Stimulated activated CD8-positive, alpha-beta memory T cell treated with anti-CD3 and anti-CD28 coated beads, Interleukin-15, amount 100 ng/mL, for 1 hour (primary cell): ENCODE data around the gene SART3.

Source experiments
- DNase-seq: peaks from one replicate; pipeline ENCODE4 v3.0.0-alpha.2; 2020; ENCODE audit warnings: low read depth

The SART3 gene

GRCh38 chr12:108519558-108519957 lies 41.4 kb downstream of the SART3 start:
- DNase-seq, result no peak

GRCh38 chr12:108518716-108519496 lies 42.1 kb downstream of the SART3 start:
- DNase-seq, result no peak

GRCh38 chr12:108518101-108518715 lies 42.8 kb downstream of the SART3 start:
- no peak for DNase-seq

- no peak for DNase-seq
Observed at GRCh38 chr12:108517288-108518100, 43.5 kb downstream of the SART3 start.

DNA sequence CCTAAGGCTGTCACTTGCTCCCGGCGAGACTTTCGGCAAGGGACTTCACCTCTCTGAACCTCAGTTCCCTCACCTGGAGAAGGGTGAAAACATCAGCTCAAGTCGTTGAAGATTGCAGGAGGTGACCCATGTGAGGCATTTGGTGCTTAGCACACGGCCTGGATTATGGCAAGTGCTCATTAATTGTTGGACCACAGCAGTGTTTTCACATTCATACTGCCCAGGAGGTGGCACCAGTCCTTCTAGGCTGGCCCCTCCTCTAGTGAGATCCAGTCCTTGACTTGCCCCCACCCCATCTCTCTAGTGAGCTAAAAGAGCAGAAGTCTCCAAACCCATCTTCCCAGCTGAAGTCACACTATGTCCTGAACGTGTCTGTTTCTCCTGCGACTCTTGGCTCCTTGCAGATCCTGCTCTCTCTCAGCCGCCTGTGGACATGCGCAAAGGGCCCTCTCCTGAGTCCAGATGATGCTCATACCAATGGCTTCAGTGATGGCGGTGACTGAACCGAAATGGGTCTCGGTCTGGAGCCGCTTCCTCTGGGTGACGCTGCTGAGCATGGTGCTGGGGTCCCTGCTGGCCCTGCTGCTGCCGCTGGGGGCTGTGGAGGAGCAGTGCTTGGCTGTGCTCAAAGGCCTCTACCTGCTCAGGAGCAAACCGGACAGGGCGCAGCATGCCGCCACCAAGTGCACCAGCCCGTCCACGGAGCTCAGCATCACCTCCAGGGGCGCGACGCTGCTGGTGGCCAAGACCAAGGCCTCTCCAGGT lies 44.3 kb downstream of the SART3 start:
- DNase-seq, result no peak

GRCh38 chr12:108515916-108516315 lies 45.1 kb downstream of the SART3 start:
- DNase-seq, result no peak

DNA sequence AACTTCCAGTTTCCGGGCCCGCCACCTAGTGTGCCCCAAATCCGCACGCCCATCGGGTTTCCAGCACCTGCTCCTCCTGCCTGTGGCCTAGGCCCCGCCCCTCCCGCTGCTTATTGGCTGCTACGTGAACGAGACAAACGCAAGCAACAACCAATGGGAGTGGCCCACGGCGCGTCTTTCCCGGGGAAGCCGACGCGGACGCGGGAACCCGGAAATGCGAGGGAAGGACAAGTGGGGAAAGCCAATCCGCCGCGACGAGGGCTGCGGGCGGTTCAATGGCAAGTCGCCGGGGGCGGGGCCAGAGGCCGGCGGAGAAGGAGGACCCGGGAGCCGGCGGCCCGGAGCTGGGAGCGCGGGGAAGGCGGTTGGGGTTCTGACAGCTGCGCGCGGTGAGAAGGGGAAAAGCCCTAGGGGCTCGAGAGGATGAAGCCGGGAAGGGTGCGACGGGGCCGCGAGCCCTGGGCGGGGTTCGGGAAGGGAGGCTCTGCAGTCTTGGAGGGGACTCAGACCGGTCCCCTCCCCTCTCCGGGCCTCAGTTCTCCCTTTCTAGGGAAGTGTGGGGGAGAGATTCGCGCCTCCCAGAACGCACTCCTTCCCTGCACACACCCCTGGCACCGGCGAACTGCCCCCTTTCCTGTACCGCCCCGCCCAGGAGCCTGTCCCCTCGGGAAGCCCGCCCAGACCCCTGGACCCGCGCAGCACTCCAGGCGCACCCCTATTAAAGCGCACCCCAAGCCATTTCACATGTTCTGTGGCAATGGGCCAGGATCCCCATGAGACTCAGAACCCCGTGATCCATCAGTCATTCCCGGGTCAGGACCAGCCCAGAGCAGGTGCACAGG lies 45.8 kb downstream of the SART3 start, which contains the start of gene FICD:
TSS of gene FICD (plus strand) at position 305 of the 842 bp plus-strand sequence. CDS start 1,696 bp downstream, outside the sequence.
- DNase-seq, result peak; percentile 99

- no peak for DNase-seq
Observed at GRCh38 chr12:108514468-108514972, 46.5 kb downstream of the SART3 start.

DNA sequence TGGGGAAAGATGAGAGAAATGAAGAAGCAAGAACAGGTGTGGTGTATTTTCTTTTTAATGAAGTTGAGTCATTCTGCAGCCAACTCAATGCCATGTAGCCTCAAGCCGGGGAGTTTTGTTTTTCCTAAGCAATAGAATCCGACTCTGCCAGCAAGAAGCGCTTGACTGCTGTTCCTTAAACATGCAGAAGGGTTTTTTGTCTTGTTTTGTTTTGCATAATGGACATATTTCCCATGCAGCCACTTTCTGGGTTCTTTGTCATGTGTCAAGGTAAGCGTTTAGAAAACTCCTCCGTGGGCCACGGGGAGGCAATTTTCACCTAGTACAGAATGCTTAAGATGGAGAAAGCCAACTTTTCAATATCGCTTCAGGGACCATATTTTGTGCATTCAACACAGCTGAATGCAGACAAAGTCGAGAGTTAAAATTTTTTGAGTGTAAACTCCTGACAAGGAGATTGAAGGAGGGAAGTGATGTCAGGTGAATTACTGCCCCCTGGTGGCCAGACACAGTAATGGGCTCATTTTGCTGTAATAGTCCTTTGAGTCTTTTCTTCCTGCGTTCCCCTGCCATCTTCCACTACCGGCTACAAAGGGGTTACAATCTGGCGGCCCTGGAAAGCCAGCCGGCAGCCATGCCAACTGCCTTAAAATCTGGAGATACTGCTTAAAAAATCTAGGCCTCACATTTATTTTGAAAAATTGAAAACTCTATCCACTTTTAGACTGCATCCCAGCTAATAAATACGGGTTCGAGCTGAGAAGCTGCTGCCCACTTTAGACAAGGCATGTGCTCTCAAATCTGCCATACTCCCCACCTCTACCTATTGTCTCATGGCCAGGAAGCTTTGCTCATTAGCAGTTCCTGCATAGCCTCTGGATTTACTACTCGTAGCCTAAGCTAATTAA lies 49.1 kb downstream of the SART3 start:
- DNase-seq, result peak; percentile 68

GRCh38 chr12:108510836-108511235 lies 50.1 kb downstream of the SART3 start:
- DNase-seq, result no peak

DNA sequence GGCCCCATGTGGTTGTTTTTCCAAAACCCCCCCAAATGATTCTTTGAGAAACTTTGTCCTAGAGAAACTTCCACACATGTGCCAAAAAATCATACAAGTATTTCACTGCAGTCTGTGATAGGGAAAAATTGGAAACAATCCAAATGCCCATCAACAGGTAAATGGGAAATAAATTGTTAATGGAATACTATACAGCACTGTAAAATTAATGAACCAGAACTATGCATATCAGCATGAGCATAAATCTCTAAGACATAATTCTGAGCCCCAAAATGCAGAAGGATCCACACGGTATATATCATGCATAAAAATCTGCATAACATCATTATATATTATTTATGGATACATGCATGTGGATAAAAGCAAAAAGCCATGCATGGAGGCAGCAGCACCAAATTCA lies 51.2 kb downstream of the SART3 start:
- DNase-seq, result no peak

DNA sequence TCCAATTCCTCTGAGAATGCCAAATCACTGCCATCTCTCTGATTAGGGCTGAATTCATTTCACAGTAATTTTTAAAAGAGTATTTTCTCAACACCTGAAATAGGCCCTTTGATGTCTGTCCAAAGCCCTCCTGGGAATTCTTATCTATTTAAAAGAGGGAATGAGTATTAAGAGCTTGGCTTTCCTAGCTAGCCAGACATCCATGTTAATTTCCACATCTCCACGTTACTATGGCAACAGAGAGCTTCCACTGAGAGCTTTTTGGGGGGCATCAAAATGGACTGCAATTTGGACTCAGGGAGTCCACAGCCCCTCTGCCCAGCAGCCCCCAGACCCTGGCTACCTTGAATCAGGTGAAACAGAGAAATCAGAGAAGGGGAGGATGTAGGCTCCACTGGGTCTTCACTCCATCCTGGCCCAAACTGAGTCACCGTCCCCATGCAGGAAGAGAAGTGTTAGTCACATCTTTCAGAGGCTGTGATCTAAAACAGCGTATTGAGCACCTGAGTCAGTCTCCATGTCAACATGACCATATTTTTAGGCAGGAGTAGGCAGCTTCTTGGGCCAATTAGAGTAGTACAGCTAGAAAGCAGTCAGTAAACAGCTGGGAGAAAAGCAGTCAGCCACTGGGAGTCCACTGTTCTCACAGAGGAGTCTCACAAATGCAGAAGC lies 52.9 kb downstream of the SART3 start:
- no peak for DNase-seq

GRCh38 chr12:108505129-108505528 lies 55.8 kb downstream of the SART3 start:
- no peak for DNase-seq

DNA sequence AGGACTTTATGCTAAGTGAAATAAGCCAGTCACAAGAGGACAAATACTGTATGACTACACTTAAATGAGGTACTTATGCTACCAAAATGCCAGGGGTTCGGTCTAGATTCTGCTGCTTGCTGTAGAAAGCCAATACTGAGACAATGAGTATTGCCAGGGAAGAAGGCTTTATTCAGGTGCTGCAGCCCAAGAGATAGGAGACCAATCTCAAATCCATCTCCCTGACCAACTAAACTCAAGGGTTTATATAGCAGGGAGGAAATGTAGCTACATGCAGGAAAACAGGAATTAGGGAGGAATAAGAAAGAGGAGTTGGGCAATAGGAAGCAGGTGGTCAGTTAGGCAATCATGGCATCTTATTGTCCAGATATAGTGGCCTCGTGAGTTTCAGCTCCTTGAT lies 58.1 kb downstream of the SART3 start:
- DNase-seq, result no peak

GRCh38 chr12:108498136-108498535 lies 62.8 kb downstream of the SART3 start:
- DNase-seq, result no peak

GRCh38 chr12:108495823-108496579 lies 65.0 kb downstream of the SART3 start:
- DNase-seq, result no peak

- DNase-seq, result no peak
Observed at GRCh38 chr12:108495054-108495453, 65.9 kb downstream of the SART3 start.

GRCh38 chr12:108491256-108491655 lies 69.7 kb downstream of the SART3 start:
- no peak for DNase-seq
